ENCODE data around the gene RUNDC1. TPM values are rescaled to one million over a fixed set of nuclear protein-coding genes. Genes with fewer than 3 reads are reported as not detected.

Gene RUNDC1
- total and polyA plus RNA-seq, 11 donors, result 5.5 to 15.9 (median 11.4) TPM

GRCh38 chr17:43011728-43012472, 31.5 kb downstream of the RUNDC1 start:
- peak in 2 of 4 donors; percentile 10 to 46 for ATAC-seq
- intact Hi-C loops (cut with DNase I), result loop anchor here in 1 of 10 donors (10.0 kb wide), 1 partner anchor 143 kb away; no protein-coding TSS in a partner anchor
- no peak for DNase-seq
- no peaks in the 10 kb centered on the region for H3K27me3 ChIP-seq
- TF ChIP-seq POLR2A (IDR thresholded peaks at IDR 0.05) (no peak), CTCF (IDR thresholded peaks at IDR 0.05) (no peak)
- 67 to 73% (median 70%) methylated on average over 11 to 15 of the region's 15 CpGs for WGBS, 4 donors
- no peak overlapping the region for H3K4me3 ChIP-seq
- peaks cover 0 to 61% (median 32%) of the 10 kb centered on the region in 9 donors for H3K36me3 ChIP-seq
- H3K27ac ChIP-seq, result peak overlapping the region in 9 of 12 donors; percentile 1 to 82 (median 36)
- peaks cover 8 to 89% (median 72%) of the 10 kb centered on the region in 12 donors for H3K4me1 ChIP-seq
- no peaks in the 10 kb centered on the region for H3K9me3 ChIP-seq

- peaks cover 0 to 70% (median 43%) of the 10 kb centered on the region in 9 donors for H3K36me3 ChIP-seq
- no peak for ATAC-seq
- no peaks in the 10 kb centered on the region for H3K27me3 ChIP-seq
- no peak overlapping the region for H3K4me3 ChIP-seq
- TF ChIP-seq CTCF (IDR thresholded peaks at IDR 0.05) (no peak), POLR2A (IDR thresholded peaks at IDR 0.05) (no peak)
- no peak for DNase-seq
- peak overlapping the region in 6 of 12 donors; percentile 21 to 82 (median 52) for H3K27ac ChIP-seq
- WGBS, 4 donors, result 75 to 83% (median 79%) methylated on average over 8 of the region's 8 CpGs
- intact Hi-C loops (cut with DNase I), result loop anchor here in 1 of 10 donors (10.0 kb wide), 1 partner anchor 142 kb away; no protein-coding TSS in a partner anchor
- no peaks in the 10 kb centered on the region for H3K9me3 ChIP-seq
- H3K4me1 ChIP-seq, result peaks cover 8 to 81% (median 72%) of the 10 kb centered on the region in 12 donors
These were observed 32.9 kb downstream of the RUNDC1 start for GRCh38 chr17:43013296-43013695.

- H3K27ac ChIP-seq, result peak overlapping the region in 11 of 12 donors; percentile 52 to 82 (median 71)
- H3K9me3 ChIP-seq, result no peaks in the 10 kb centered on the region
- H3K4me3 ChIP-seq, result no peak overlapping the region
- intact Hi-C loops (cut with DNase I), result loop anchor here in 1 of 10 donors (10.0 kb wide), 1 partner anchor 141 kb away; no protein-coding TSS in a partner anchor
- WGBS, 4 donors, result 53 to 69% (median 62%) methylated on average over 12 of the region's 12 CpGs
- no peaks in the 10 kb centered on the region for H3K27me3 ChIP-seq
- H3K36me3 ChIP-seq, result peaks cover 0 to 75% (median 44%) of the 10 kb centered on the region in 9 donors
- peaks cover 8 to 81% (median 69%) of the 10 kb centered on the region in 12 donors for H3K4me1 ChIP-seq
- ATAC-seq, result peak in 3 of 4 donors; percentile 1 to 13 (median 10)
- no peak for TF ChIP-seq POLR2A (IDR thresholded peaks at IDR 0.05)
- TF ChIP-seq CTCF (IDR thresholded peaks at IDR 0.05), result no peak
- peak in 2 of 5 donors; percentile 36 to 49 for DNase-seq
These were observed 33.8 kb downstream of the RUNDC1 start for GRCh38 chr17:43014020-43014648.

Data from heart left ventricle (tissue), 16 donors.